Sciatic nerve (tissue), 2 donors: ENCODE data around the gene ERVV-1. TPM values are rescaled to one million over a fixed set of nuclear protein-coding genes. Genes with fewer than 3 reads are reported as not detected.
"Not testable (repeated sequence)": the region's sequence is repeated elsewhere in the genome, so short reads cannot be mapped to it uniquely, and the experiment has no call there.

Experiments
- ATAC-seq: fragments of 200-7000 bp; cut with Tn5 transposase; one replicate; pipeline ENCODE4 v1.9.1; 2020; ENCODE audit warnings: mild to moderate bottlenecking, moderate library complexity
- DNase-seq: peaks from one replicate; pipeline ENCODE4 v3.0.0-alpha.2; 2020; ENCODE audit warnings: low spot score
- intact Hi-C: fragments of 100-400 bp; cut with DNase I; formaldehyde crosslinking; loops from one replicate; pipeline ENCODE4 v1.14.2; 2022
- total RNA-seq: library from RNA; stranded (reverse); fragmentation: NEBNext Ultra II Directional; extraction: Animal tissue kit (Norgen Biotek cat#: 25700); gene quantifications from one replicate; pipeline ENCODE4 v1.2.1, GENCODE V29; 2021
- donor health status: DM: no; HTN: no; CAD: no.
- donor health status: DM: no; HTN: no; CAD: no.

Gene ERVV-1, protein sequence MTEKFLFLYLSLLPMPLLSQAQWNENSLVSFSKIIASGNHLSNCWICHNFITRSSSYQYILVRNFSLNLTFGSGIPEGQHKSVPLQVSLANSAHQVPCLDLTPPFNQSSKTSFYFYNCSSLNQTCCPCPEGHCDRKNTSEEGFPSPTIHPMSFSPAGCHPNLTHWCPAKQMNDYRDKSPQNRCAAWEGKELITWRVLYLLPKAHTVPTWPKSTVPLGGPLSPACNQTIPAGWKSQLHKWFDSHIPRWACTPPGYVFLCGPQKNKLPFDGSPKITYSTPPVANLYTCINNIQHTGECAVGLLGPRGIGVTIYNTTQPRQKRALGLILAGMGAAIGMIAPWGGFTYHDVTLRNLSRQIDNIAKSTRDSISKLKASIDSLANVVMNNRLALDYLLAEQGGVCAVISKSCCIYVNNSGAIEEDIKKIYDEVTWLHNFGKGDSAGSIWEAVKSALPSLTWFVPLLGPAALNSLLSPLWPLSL
- not detected for total RNA-seq

GRCh38 chr19:53013621-53014020, at the start of gene ERVV-1:
Gene ERVV-1, plus strand, starts transcription at chr19:53013921. Its CDS starts 170 bp downstream, at chr19:53014091.
- no peak for DNase-seq
- intact Hi-C loops, result no loop called here
- ATAC-seq, result no peak

DNA sequence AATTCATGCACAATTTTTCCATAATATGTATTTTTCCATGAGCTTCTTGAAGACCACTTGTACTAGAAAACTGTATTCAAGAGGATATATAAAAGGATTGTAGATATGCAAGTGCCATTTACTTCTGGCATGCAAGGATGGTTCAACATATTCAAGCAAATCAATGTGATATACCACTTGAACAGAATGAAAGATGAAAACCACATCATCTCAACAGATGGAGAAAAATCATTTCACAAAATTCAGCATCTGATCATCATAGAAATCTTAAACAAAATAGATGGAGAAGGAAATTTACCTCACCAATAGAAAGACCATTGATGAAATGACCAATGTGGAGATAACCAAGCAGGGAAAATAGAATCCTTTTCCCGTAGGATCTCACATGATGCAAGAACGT, 45.9 kb upstream of the ERVV-1 start:
- intact Hi-C loops, result no loop called here
- DNase-seq (no peak), ATAC-seq (no peak)

GRCh38 chr19:52981329-52981728, 32.4 kb upstream of the ERVV-1 start:
- no peak for ATAC-seq
- no peak for DNase-seq
- intact Hi-C loops, result no loop called here

DNA sequence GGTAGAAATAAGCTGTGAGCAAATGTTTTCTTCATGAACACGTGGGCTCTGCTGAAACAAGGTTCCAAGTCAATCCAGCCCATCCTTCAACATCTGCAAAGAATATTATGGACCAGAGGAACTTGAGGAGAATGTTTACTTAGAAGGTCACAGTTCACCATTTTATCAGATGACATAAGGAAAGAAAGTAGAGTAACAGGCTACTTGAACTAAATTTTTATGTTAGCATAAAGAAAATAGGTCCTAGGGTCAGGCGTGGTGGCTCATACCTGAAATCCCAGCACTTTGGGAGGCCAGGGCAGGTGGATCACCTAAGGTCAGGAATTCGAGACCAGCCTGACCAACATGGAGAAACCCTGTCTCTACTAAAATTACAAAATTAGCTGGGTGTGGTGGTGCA, 30.6 kb upstream of the ERVV-1 start:
- DNase-seq, intact Hi-C loops, ATAC-seq: not testable (repeated sequence)

- intact Hi-C loops, result no loop called here
- DNase-seq (no peak), ATAC-seq (no peak)
These were observed 26.5 kb upstream of the ERVV-1 start for GRCh38 chr19:52987221-52987620.

- ATAC-seq, result no peak
- intact Hi-C loops, result no loop called here
- DNase-seq, result no peak
These were observed 25.2 kb upstream of the ERVV-1 start for GRCh38 chr19:52988506-52988905.

- ATAC-seq, result no peak
- DNase-seq, result no peak
- intact Hi-C loops, result no loop called here
These were observed 22.8 kb upstream of the ERVV-1 start for GRCh38 chr19:52990759-52991418.

- intact Hi-C loops, result no loop called here
- no peak for ATAC-seq
- no peak for DNase-seq
These were observed 22.2 kb upstream of the ERVV-1 start for GRCh38 chr19:52991484-52991883.

DNA sequence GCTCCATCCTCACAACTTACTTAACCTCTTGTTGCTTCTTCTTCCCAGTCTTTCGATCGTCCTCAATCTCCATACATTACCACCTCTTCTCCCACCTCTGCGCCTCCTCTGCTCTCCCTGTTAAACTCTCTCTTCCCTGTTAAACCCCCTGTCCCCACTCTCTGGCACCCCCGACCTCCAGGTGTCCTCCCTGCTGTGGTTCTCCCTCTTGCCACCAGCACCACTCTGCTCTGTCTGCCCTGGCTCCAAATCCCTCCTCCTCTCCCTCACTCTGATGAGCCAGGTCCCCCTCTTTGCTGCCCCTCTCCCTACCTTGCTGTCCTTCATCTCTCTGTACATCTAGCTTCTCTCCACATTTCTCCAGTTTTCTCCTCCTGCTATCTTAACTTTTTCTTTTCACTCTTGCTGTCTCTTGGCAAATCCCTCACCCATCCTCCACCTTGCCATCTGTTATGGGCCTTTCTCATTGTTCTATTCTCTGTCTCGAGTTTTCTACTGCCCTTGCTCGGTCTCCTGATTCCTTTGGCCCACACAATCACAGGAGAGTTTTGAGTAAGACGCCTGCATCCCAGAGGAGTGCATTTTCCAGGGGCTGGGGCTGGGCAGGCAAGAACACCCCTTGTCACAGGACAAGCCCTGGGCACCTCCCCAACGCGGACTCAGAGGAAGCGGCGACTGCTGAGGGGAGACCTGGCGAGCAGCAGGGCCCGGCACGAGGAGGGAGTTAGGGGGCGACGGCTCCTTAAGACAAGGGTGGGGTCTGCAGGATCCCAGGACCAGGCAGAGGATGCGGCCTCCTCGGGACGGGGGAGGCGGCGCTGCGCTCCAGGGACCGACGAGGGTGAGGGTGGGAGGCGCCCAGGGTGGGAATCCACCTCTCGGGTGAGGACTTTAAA, 21.4 kb upstream of the ERVV-1 start:
- DNase-seq (peak; percentile 60), ATAC-seq (peak; percentile 56)
- intact Hi-C loops, result no loop called here

DNA sequence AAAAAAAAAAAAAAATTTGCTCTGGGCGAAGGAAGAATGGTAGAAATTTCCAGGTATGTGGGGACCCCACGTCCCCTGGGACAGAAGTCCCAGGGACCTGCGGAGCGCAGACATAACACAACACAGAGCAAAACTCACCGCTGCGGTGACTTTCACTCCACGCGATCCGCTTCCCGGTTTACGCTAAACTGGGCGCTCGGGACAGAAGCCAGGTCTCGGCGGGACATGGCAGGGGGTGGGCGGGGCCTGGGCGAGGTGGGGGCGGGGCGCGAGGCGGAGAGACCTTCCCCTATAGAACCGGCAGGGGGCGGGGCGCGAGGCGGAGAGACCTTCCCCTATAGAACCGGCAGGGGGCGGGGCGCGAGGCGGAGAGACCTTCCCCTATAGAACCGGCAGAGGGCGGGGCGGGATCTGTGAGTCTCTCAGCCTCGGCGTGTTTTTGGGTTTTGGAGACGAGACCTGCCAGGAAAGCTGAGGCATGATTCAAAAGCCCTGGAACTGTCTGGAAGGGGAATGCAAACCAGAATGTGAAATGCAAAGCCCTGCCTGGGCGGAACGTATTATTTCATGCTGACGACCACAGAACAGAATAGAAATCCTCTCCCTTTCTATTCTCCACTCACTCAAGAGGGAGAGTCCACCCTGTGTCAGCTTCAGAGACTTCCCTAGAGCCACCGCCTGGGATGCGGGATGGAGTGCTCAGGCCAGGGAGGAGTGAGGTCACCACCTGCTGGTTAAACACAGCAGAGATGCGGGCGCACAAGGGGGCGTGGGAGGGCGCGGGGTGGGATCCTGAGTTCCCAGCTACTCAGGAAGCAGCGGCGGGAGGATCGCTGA, 20.2 kb upstream of the ERVV-1 start:
- ATAC-seq (peak; percentile 96), DNase-seq (peak; percentile 80)
- intact Hi-C loops, result no loop called here

DNA sequence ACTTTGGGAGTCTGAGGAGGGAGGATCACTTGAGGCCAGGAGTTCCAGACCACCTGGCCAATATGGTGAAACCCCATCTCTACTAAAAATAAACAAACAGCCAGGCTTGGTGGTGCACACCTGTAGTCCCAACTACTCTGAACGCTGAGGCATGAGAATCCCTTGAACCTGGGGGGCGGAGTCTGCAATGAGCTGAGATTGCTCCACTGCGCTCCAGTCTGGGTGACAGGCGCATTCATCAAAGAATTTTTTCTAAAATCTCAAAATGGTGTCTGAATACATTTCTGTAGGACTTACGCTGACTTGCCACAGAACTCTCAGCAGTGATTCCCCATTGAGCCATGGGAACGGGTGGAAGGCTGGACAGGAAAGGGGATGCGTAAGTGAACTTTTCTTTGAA, 18.0 kb upstream of the ERVV-1 start:
- intact Hi-C loops, result no loop called here
- DNase-seq (no peak), ATAC-seq (no peak)

DNA sequence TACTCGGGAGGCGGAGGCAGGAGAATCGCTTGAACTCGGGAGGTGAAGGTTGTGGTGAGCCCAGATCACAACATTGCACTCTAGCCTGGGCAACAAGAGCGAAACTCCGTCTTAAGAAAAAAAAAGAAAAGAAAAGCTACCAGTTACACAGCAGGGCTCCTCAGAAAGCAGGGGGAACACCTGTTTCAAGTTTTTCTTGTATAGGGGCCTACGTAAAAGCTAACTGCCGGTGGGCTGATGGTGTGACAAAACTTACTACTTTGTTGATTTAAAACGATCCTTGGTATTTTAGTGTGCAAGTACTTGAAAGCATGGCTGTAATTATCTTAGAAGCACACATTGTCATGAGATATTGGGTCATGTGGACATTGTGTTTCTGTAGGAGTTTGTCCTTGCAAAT, 15.7 kb upstream of the ERVV-1 start:
- intact Hi-C loops, result no loop called here
- no peak for DNase-seq
- ATAC-seq, result no peak

DNA sequence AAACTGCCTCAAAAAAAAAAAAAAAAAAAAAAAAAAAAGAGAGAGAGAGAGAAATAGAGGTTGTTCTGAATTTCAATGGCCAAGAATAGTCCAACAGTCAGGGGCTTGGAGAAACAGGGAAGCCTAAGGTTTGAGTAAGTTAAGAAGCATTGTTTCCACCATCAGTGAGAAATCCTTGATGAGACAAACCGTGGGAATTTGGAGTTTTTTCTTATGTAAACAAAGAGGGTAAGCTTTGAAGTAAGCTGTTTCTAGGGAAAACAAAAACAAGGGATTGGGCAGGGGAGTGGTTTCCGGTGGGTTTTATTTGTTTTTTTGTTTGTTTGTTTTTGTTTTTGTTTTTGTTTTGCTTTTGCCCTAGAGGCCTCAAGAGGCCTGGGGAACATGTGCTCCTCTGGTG, 11.2 kb upstream of the ERVV-1 start:
- intact Hi-C loops, result no loop called here
- no peak for DNase-seq
- no peak for ATAC-seq

GRCh38 chr19:53004242-53004641, 9.5 kb upstream of the ERVV-1 start:
- ATAC-seq (no peak), DNase-seq (no peak)
- intact Hi-C loops, result no loop called here

DNA sequence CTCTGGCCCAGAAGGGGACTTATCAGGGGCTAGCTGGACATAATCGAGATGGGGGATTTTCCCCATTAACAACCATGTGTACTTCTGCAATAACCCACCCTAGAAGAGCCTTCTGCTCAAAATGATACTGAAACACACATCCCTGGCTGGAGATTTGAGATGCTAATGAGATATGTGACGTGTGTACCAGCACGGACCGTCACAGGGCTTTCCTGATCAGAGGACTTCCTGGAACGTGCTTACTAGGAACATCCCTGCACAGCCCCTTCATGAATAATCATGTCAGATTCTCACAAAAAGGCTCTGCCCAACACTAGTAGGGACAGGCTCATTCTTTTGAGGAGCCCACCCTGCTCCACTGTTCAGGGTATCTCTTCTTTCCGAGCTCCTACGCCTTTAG, 6.5 kb upstream of the ERVV-1 start:
- ATAC-seq (no peak), DNase-seq (no peak)
- intact Hi-C loops, result no loop called here

DNA sequence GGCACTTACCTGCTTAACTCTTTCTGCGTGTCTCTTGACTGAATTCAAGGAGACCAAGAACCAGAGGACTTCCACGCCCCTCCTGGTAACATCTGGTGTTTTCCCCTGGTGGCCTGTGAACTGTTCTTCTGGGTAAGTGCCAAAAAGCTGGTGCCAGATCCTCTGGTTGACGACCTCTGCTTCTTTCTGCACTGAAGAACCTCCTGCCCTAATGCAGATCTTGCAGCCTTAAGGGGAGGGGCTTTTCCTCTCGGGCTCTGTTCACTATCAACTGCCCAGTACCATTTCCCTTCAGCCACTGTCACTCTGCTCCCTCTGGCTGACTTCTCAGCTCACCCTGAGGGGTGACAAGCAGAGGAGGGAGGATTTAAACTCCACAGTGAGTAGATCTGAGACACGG, 6.1 kb upstream of the ERVV-1 start:
- intact Hi-C loops, result no loop called here
- ATAC-seq, result no peak
- DNase-seq, result no peak

GRCh38 chr19:53008061-53008778, 5.5 kb upstream of the ERVV-1 start:
- no peak for ATAC-seq
- intact Hi-C loops, result no loop called here
- no peak for DNase-seq

GRCh38 chr19:53010494-53010893, 3.2 kb upstream of the ERVV-1 start:
- no peak for ATAC-seq
- no peak for DNase-seq
- intact Hi-C loops, result no loop called here
